HG02884 (cell line): ENCODE measurements around the gene ARFGEF2.
"Not testable (repeated sequence)": the region's sequence is repeated elsewhere in the genome, so short reads cannot be mapped to it uniquely, and the experiment has no call there.

Experiments
- ATAC-seq: cut with Tn5 transposase; IDR thresholded peaks from one replicate; pipeline ENCODE4 v1.9.1; 2021; ENCODE audit warnings: mild to moderate bottlenecking, moderate library complexity; ENCODE audit not compliant: unreplicated experiment

ARFGEF2 gene

DNA sequence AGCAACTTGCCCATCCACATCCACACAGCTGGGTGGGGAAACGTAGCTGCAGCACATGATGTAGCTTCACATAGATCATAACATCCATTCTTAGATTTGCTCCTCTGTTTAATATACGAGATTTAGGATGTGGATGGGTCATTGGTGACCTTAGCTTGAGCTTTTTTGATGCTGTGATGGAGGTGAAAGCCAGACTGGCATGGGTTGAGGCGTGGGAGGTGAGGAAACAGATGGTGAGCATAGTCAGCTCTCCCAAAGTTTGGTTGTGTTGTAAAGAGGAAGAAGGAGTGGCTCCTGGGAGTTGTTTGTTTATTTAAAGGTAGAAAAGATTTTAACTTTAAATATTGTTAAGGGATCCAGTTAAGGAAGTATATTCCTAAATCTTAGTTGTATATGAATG lies 5.3 kb downstream of the ARFGEF2 start:
- ATAC-seq, result no peak

DNA sequence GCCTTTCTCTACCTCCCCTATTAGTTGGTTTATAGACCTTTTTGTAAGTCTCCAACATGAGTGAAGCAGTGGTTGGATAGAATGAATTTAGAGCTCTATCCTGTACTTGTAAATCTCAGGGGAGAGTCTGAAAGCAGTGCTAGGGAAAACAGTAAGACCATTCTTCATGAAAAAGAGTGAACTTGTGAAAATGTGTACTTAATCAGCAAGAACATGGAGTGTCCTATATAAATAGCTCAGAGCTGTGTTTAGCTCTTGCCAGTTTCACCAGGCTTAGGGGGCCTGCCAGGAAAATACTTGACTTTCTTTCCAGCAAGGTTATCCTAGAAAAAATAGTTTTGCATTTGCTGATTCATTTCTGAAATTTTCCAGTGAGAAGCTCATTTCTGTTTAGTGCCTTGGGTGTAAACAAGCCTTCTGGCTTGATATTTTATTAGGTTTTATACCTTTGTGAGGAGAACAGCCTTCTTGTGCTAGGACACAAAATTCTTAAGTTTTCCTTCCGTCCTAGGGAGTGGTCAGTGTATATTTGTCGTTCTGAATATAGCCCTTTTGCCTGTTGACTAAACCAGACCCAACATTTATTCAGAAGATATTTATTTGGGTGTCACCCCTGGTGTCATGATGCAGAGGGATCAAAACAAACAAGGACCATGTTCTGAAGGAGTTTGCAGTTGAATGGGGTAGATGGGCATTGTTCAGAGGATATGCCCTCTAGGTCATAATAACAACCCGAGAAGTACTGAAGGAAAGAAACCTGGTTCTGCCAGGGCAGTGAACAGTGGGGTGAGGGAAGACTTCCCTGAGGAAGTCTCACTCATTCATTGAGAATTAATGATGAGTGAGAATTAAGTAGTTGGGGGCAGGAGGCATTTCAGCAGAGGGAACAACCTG lies 7.6 kb downstream of the ARFGEF2 start:
- no peak for ATAC-seq

DNA sequence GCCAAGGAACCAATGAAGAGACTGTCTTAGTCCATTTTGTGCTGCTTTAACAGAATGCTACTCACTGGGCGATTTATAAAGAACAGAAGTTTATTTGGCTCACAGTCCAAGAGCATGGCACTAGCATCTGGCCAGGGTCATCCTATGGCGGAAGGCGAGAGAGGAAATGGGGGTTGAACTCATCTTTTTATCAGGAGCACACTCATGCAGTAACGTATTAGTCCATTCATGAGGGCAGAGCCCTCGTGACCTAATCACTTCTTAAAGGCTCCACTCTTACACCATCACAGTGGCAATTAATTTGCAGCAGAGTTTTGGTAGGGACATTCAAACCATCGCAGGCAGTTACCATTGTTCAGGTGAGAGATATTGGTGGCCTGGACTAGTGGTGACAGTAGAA lies 8.5 kb downstream of the ARFGEF2 start:
- no peak for ATAC-seq

DNA sequence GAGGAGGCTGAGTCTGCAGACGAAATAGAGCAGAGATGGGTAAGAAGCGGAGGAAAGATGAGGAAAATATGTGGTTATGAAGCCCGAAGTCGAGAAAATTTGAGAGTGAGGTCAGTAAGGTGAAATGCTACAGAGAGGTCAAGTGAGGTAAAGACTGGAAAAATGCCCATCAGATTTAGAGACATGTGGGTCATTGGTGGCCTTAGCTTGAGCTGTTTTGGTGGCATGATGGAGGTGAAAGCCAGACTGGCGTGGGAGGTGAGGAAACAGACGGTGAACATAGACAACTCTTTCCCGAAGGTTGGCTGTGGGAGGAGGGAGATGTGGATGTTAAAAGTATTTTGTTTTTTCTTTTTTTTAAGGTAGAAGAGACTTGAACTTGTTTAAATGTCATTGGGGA lies 9.4 kb downstream of the ARFGEF2 start:
- ATAC-seq, result no peak

DNA sequence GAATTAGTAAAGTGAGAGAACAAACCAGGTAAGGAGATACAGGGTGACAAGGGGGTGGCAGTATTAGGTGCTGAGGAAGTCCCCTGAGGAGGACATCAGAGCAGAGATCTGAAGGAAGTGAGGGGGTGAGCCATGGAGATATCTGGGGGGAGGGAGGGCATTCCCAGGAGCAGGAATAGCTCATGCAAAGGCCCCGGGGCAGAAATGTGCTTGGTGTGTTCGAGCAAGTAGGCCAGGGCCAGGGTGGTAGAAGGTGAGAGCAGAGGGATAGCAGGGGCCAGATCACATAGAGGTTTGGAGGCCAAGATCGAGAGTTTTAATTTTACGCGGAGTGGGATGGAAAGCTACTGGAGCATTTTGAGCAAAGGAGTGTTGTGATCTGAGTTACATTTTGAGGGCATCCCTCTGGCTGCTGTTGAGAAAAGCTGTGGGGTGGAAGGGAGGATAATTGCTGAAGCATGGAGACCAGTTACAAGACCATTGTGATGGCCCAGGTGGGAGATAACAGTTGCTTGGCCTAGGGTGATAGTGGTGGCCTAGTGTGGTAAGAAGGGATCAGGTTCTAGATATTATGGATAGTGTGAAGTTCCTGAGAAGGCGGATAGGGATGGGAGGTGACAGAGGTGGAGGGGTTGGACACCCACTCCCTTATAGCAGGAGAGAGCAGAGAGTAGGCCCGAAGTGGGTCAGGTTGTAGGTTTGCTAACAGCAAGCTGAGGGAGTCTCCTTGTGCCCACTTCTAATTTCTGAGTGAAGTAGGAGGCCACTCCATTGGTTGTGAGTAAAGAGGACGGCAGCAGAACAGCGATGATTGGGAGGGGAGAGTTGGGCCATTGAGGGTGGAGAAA lies 10.2 kb downstream of the ARFGEF2 start:
- ATAC-seq, result no peak

DNA sequence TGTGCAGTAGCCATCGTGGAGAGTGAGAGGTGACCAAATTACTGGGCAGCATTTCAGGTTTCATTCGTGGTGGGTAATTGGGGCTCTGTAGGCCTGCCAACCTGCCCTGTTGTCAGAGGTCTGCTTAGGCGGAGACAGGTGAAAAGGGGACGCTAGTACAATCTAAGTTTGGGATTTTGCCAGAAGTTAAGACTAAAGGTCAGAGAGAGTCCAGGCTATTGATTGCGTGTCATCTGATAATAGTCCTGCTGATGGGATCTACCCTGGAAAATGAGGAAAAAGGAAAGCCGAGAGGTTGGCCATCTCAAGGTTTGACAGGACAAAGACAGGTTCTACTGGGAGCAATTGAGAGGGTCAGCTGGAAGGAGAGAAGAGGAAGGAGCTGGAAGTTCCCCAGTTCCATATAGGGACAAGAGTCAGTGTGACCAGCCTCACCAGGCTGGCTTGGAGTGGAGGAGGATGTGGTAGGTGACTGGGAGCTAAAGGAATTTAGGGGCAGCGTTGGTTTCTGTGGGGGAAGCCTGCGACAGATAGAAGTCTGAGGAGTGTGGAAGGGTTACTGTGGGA lies 10.9 kb downstream of the ARFGEF2 start:
- no peak for ATAC-seq

DNA sequence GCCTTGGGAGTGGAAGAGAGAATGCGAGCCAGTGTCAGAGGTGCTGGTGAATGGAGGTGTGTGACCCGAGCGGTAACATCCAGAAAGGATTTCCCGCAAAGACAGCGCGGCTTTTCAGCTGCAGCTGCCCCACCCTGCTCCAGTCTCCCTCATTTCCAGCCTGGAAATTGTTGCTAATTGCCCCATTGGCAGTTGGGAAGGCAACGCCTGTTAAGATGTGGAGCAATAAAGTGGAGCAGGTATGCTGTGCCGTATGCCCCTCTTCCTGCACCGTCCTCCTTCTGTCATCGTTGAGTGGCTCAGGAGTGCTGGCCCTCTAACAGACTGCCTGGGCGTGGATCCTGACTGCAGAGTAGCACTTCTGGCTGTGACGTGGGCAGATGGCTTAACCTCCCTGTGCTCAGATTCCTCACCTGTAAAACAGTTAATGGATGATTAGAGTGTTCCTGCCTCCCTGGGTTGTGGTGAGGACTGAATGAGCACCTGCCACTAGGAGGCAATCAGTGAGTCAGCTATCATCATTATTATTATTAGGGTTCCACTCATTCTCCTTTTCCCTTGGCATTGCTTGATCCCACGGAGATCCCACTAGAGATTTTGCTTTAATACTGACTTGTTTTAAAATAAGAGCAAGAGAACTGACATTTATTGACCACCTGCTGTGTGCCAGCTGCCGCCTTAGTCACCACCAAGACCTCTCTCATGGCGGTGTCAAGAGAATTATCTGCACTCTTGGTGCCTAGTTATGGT lies 11.7 kb downstream of the ARFGEF2 start:
- no peak for ATAC-seq

DNA sequence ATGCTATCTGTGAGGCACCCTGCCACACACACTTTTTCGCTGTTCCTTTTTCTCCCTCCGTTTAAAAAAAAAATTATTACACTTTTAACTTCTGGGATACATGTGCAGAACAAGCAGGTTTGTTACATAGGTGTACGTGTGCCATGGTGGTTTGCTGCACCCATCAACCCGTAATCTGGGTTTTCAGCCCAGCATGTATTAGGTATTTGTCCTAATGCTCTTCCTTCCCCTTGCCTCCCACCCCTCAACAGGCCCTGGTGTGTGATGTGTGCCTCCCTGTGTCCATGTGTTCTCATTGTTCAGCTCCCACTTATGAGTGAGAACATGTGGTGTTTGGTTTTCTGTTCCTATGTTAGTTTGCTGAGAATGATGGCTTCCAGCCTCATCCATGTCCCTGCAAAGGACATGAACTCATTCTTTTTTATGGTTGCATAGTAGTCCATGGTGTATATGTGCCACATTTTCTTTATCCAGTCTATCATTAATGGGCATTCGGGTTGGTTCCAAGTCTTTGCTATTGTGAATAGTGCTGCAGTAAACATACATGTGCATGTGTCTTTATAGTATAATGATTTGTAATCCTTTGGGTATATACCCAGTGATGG lies 12.9 kb downstream of the ARFGEF2 start:
- not testable (repeated sequence) for ATAC-seq

DNA sequence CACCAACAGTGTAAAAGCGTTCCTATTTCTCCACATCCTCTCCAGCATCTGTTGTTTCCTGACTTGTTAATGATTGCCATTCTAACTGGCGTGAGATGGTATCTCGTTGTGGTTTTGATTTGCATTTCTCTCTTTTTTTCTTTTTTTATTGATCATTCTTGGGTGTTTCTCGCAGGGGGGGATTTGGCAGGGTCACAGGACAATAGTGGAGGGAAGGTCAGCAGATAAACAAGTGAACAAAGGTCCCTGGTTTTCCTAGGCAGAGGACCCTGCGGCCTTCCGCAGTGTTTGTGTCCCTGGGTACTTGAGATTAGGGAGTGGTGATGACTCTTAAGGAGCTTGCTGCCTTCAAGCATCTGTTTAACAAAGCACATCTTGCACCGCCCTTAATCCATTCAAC lies 13.5 kb downstream of the ARFGEF2 start:
- not testable (repeated sequence) for ATAC-seq

DNA sequence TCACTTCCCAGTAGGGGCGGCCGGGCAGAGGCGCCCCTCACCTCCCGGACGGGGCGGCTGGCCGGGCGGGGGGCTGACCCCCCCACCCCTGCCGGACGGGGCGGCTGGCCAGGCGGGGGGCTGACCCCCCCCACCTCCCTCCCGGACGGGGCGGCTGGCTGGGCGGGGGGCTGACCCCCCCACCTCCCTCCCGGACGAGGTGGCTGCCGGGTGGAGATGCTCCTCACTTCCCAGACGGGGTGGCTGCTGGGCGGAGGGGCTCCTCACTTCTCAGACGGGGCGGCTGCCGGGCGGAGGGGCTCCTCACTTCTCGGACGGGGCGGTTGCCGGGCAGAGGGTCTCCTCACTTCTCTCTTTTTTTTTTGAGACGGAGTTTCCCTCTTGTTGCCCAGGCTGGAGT lies 14.7 kb downstream of the ARFGEF2 start:
- not testable (repeated sequence) for ATAC-seq

DNA sequence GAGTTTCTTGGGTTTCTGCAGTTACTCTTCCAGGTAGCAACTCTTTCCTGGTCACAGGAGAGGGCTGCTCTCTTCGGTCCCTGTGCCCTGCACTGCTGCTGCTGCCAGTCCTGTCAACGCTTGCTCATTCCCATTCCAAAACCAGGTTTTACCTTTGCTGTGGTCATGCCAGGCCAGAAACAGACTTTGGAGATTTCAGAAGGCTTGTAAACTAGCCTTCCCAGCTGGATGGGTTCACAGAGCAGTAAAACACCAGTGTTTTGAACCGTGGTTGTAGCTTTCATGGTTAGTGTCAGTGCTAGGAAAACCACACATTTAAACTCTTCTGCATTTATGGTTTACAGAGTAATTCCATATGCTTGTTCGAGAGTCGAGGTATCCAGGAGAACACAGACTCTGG lies 16.2 kb downstream of the ARFGEF2 start:
- ATAC-seq, result no peak

DNA sequence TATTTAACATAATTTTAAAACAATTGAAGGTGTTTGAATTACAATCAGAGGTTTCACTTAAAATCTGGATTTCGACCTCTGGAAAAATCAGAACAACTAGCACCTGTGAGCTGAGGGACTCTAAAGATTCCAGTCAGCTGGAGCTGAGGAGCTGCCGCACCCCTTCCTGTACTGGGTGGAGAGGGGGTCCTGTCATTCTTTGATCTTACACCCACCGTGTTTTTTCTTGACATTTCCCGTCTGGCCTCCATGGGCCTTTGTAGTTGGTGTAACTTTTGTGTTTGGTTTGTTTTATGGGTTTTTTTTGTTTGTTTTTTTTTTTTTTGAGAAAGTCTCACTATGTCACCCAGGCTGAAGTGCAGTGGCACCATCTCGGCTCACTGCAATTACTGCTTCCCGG lies 17.2 kb downstream of the ARFGEF2 start:
- ATAC-seq, result no peak

DNA sequence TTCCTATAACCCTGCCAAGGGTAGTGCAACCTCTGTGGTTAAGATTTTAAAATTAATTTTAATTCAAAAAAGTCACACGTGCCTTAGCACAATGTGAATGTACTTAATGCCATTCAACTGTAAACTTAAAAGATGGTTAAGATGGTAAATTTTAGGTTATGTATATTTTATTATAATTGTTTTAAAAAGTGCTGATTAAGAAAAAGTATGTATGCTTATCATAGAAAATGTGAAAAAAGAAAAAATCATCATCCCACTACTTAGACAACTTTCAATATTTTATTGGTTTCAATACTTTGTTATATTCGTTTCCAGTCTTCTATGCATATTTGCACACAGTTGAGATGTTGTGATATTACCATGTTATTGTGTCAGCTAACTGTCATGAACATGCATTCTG lies 18.7 kb downstream of the ARFGEF2 start:
- no peak for ATAC-seq

DNA sequence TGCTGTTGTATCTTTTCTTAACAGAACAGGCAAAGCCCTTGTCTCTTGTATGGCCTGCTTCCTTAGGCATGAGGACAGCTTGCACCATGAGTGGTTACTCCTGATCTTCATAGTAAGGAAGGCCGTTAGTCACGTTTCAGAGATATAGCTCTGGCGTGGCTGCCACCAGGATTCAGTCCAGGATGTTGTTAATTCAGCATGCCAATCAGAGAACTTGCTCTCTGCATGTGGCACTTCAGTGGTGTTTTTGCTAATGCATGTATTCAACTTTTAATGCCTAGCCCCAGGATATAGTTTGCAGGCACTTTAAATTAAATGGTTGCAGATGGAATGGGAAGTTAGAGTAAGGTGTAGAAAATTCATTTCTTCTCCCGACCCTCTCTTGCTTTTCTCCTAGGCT lies 20.0 kb downstream of the ARFGEF2 start:
- ATAC-seq, result no peak

DNA sequence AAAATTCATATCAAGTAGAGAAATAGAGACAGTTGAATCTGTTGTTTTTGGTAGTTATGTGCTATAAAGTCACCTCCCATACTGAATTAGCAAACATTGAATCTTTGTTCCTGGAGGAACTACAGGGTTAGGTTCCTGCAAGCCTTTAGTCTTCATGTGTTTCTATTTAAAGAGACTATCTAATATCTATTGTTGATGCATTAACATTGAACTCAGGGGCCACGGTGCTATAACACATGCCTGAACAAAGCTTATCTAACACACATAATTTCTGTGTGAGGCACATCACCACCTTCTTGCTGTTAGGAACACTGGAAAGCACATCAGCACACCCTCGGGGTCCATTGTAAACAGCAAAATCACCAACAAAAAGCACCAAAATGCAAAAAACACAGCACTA lies 21.2 kb downstream of the ARFGEF2 start:
- ATAC-seq, result no peak

DNA sequence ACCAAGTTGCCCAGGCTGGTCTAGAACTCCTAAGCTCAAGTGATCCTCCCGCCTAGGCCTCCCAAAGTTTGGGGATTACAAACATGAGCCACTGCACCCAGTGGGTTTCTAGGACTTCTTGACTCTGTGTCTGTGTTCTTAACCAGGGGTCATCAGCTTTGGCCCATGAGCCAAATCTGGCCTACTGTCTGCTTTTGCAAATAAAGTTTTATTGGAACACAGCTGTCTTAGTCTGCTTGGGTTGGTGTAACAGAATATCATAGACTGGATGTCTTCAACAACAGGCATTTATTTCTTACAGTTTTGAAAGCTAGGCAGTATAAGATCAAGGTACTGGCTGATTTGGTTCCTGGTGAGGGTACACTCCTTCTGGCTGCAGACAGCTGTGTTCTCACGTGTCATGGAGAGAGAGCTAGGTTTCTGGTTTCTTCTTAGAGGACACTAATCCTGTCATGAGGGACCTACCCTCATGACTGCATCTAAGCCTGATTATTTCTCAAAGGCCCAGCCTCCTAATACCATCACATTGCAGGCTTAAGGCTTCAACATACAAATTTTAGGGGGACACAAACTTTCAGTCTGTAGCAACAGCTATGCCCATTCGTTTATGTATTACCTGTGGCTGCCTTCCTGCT lies 23.3 kb downstream of the ARFGEF2 start:
- no peak for ATAC-seq

DNA sequence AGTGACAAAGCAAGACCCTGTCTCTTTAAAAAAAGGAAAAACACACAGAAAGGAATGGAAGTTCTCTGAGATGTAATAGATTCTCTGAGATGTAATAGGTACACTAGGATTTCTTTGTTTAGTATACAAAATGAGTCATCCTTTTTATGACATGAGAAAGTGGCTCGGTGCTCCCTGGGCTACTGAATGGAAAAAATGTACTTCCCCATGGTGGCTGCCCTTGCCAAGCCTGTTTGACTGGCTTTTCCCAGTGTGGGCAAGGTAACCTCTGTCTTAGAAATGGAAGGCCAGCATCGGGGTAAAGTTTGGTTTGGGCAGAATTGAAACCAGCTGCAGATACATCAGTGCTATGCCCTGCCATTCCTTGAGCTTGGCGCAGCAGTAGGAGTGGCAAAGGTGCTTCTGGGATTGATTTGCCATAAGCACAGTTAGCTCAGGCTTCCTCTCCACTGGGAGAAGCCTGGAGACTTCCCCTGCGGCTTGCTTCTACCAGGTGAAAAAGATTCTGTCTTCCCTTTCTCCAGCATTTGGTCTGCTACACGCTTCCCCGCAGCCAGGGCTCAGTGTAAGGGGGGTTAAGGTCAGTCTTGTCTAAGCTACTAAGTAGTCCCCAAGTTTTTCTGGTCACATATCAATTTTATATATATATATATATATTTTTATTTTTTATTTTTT lies 24.5 kb downstream of the ARFGEF2 start:
- no peak for ATAC-seq

DNA sequence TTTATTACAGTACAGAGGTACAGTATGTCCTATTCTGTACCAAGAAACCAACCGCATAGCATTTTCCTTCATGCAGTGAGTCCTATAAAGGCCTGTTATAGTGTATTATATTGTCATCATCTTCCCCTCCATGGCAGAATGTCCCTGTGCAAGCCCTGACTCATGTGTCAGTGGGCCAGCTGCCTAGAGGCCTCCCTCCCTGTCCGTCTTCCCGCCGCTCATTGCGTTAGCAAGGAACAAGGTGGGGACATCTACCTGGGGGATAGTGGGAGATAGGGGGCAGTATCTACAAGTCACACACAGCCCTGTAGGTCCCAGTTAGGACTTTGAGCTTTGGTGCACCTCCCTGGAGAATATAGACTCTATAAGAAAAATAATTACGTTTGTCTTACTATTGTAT lies 27.1 kb downstream of the ARFGEF2 start:
- no peak for ATAC-seq

DNA sequence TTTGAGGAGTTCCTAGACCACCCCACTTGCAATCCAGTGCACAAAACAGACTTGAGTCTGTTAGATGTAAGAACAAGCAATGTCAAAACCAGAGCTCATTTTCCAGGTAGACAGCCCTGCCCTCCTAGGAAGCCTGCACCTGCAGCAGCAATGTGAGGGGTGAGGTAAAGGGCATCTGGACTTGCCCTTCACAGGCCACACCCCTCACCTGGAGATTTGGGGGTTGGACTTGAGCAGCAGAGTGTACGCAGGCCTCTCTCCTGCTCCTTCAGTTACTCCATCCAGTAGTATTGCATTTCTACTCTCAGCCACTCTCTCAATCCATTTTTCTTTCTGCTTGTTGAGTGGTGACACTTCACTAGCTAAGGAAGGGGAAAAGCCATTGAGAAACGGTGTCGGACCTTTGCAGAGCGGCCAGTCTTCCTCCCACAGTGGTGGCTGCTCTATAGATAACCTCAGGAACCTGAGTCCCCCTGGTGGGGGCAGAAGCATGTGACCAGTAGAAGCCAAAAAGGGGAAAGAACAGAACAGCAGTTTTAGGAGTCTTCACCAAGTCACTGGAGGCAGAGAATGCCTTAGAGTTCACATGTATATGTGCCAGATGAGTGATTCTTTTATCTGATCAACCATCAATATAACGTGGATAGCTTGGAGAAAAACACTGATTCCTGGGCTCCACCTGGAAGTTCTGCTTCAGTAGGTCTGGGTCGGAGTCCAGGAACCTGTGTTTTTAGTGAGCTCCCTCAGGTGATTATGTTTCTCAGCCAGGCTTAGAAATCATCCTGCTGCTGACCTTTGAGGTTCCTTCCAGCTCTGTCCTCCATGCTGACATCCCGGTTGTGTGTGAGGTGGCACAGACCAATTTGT lies 28.0 kb downstream of the ARFGEF2 start:
- no peak for ATAC-seq
